Activated CD8-positive, alpha-beta T cell treated with anti-CD3 and anti-CD28 coated beads for 36 hours (primary cell): ENCODE results near the gene MRPS25. TPM values are rescaled to one million over a fixed set of nuclear protein-coding genes. Genes with fewer than 3 reads are reported as not detected.

Experiments used
- ATAC-seq: fragments of 200-7000 bp; cut with Tn5 transposase; one replicate; pipeline ENCODE4 v1.10.0; 2021; ENCODE audit warnings: mild to moderate bottlenecking, moderate library complexity
- CTCF ChIA-PET: fragments of 350-600 bp; sonication (Branson Sonifier 250); formaldehyde crosslinking; loops from one replicate; lab custom pipeline; 2021; ENCODE audit warnings: antibody characterized with exemption; lab: Charles Lee
- POLR2A ChIA-PET: fragments of 350-600 bp; sonication (Branson Sonifier 250); formaldehyde crosslinking; loops from one replicate; lab custom pipeline; 2021; ENCODE audit warnings: antibody characterized with exemption; lab: Charles Lee
- DNase-seq: peaks from one replicate; pipeline ENCODE4 v3.0.0-alpha.2; 2020
- H3K27ac Mint-ChIP-seq: one replicate; pipeline ENCODE4 v1.8.0; 2021; ENCODE audit warnings: mild to moderate bottlenecking, mixed read lengths
- H3K27me3 Mint-ChIP-seq: one replicate; pipeline ENCODE4 v1.8.0; 2021; ENCODE audit warnings: mixed read lengths
- H3K36me3 Mint-ChIP-seq: one replicate; pipeline ENCODE4 v1.8.0; 2021; ENCODE audit warnings: low read depth, mixed read lengths
- H3K4me1 Mint-ChIP-seq: one replicate; pipeline ENCODE4 v1.8.0; 2021; ENCODE audit warnings: low read depth, mixed read lengths
- H3K4me3 Mint-ChIP-seq: one replicate; pipeline ENCODE4 v1.8.0; 2021; ENCODE audit warnings: mild to moderate bottlenecking, moderate library complexity, mixed read lengths
- H3K9me3 Mint-ChIP-seq: one replicate; pipeline ENCODE4 v1.8.0; 2021; ENCODE audit warnings: mixed read lengths
- intact Hi-C: fragments of 100-400 bp; cut with micrococcal nuclease; formaldehyde crosslinking; loops from one replicate; pipeline ENCODE4 v1.10.0; 2022
- total RNA-seq, 2 experiments: library from RNA; stranded (reverse); gene quantifications; one replicate each; pipeline ENCODE4 v1.2.3, GENCODE V29; 2021
- TF ChIP-seq, protein P1 (sequence below): fragments of 200-600 bp; IDR thresholded peaks from one replicate; pipeline ENCODE4 v1.8.0; 2022; ENCODE audit warnings: antibody characterized with exemption, mild to moderate bottlenecking

Gene MRPS25
- total RNA-seq, 2 experiments from 2014 or later: 73.9 to 78.2 TPM

DNA sequence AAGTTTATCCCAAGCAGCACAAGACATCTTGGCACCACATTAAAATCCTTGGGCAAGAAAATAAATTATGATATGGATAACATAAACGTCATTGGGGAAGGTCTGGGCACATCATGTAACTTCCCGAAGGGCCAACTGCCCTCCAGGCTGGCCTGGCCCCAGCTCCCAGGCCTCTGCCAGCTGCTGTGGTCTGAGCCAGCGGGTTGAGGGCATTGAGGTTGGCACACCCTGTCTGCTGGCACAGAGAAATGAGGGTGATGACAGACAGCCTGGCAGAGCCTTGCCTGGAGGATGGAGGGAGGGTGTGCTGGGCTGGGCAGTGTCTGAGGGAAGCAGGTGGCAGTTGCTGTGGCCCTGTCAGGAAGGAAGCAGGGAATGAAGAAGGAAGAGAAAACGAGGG, 37.1 kb upstream of the MRPS25 start:
- Mint-ChIP-seq H3K4me3 (no peak overlapping the region), H3K9me3 (no peaks in the 10 kb centered on the region), H3K4me1 (peaks cover 14% of the 10 kb centered on the region), H3K36me3 (peaks cover 5% of the 10 kb centered on the region), H3K27ac (no peak overlapping the region), H3K27me3 (peaks cover 5% of the 10 kb centered on the region)
- DNase-seq (no peak), ATAC-seq (no peak)
- intact Hi-C loops: loop anchor here (10.0 kb wide), 1 partner anchor 103 kb away; the partner anchor contains the start of gene CAPN7
- ChIA-PET POLR2A (interaction anchor here (0.9 to 1.0 kb wide), 2 partner anchors 14 to 38 kb away, joined by 3 read pairs; partner anchors contain the start of gene MRPS25), CTCF (interaction anchor here (1.2 to 1.6 kb wide), 3 partner anchors 16 to 101 kb away, joined by 5 read pairs; no protein-coding TSS in a partner anchor)
- TF ChIP-seq, protein P1, sequence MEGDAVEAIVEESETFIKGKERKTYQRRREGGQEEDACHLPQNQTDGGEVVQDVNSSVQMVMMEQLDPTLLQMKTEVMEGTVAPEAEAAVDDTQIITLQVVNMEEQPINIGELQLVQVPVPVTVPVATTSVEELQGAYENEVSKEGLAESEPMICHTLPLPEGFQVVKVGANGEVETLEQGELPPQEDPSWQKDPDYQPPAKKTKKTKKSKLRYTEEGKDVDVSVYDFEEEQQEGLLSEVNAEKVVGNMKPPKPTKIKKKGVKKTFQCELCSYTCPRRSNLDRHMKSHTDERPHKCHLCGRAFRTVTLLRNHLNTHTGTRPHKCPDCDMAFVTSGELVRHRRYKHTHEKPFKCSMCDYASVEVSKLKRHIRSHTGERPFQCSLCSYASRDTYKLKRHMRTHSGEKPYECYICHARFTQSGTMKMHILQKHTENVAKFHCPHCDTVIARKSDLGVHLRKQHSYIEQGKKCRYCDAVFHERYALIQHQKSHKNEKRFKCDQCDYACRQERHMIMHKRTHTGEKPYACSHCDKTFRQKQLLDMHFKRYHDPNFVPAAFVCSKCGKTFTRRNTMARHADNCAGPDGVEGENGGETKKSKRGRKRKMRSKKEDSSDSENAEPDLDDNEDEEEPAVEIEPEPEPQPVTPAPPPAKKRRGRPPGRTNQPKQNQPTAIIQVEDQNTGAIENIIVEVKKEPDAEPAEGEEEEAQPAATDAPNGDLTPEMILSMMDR: no peak

GRCh38 chr3:15099364-15100098, 34.4 kb upstream of the MRPS25 start:
- H3K4me3 Mint-ChIP-seq: peak overlapping the region; percentile 90
- intact Hi-C loops: loop anchor here (2.0 to 10.0 kb wide), 2 partner anchors 45 to 105 kb away; partner anchors contain the start of gene CAPN7
- no peaks in the 10 kb centered on the region for H3K9me3 Mint-ChIP-seq
- TF ChIP-seq, protein P1: no peak
- ATAC-seq: peak; percentile 26
- H3K4me1 Mint-ChIP-seq: peaks cover 16% of the 10 kb centered on the region
- POLR2A ChIA-PET: interaction anchor here (0.5 to 3.6 kb wide), 8 partner anchors 9 to 158 kb away, joined by 3 to 40 read pairs (median 4); partner anchors contain the start of genes CAPN7 and MRPS25
- H3K36me3 Mint-ChIP-seq: peaks cover 8% of the 10 kb centered on the region
- peaks cover 2% of the 10 kb centered on the region for H3K27me3 Mint-ChIP-seq
- peak; percentile 34 for DNase-seq
- CTCF ChIA-PET: interaction anchor here (1.0 to 2.0 kb wide), 6 partner anchors 8 to 103 kb away, joined by 3 to 8 read pairs (median 4); no protein-coding TSS in a partner anchor
- H3K27ac Mint-ChIP-seq: peak overlapping the region; percentile 96

DNA sequence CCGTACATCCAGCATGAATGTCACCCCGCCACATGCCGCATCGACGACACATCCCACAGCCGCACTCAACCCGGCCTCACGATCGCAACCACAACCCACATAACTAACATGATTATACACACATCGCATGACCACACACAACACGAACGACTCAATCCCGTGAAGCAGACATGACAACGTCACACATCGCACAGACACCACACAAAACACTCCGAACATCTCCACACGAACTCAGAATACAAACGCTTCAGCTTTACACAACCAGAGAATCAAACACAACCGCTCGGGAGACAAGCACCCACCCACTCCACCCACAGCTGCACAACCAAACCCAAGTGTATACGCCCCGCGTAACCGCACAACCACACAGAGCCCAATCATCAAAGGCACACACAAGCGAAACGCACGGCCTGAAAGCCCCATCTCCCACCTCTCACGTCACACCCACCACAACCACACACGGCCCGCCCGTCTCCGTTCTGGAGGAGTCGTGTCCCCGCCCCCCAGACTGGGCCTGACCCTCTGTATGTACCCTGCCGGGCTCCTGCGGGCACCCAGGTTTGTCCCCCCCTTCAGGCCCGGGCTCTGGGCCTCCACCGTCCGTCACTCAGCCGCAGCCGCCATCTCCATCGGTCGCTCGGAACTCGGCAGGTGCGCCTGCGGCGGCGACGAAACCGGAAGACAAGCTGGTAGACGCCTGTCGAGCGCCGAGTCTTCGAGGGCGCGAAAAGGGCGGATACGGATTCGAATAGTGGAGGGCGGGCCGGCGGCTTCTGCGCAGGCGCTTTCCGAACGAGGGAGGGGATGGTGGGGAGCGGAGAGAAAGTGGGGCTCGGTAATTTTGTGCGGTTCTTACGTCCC, 33.6 kb upstream of the MRPS25 start, which contains the start of gene RBSN:
Gene RBSN (minus strand): TSS at position 646 of the 861 bp plus-strand sequence. CDS start 3,028 bp downstream, outside the sequence.
- peak within 1 kb of the TSS; percentile 96 for H3K27ac Mint-ChIP-seq
- ChIA-PET CTCF (interaction anchor here (0.6 to 2.0 kb wide), 9 partner anchors 9 to 144 kb away, joined by 3 to 8 read pairs (median 4); no protein-coding TSS in a partner anchor), POLR2A (interaction anchor here (0.7 to 3.6 kb wide), 15 partner anchors 10 to 1565 kb away, joined by 3 to 40 read pairs (median 3); partner anchors contain the start of genes CAPN7 and MRPS25)
- H3K4me3 Mint-ChIP-seq: peak within 1 kb of the TSS; percentile 90
- H3K9me3 Mint-ChIP-seq: no peaks in the 10 kb centered on the region
- DNase-seq: peak; percentile 98
- H3K27me3 Mint-ChIP-seq: peaks cover 2% of the 10 kb centered on the region
- peaks cover 16% of the 10 kb centered on the region for H3K4me1 Mint-ChIP-seq
- ATAC-seq: peak; percentile 90
- TF ChIP-seq, protein P1: no peak
- intact Hi-C loops: loop anchor here (2.0 kb wide), 1 partner anchor 44 kb away; no protein-coding TSS in a partner anchor
- peaks cover 12% of the 10 kb centered on the region for H3K36me3 Mint-ChIP-seq

DNA sequence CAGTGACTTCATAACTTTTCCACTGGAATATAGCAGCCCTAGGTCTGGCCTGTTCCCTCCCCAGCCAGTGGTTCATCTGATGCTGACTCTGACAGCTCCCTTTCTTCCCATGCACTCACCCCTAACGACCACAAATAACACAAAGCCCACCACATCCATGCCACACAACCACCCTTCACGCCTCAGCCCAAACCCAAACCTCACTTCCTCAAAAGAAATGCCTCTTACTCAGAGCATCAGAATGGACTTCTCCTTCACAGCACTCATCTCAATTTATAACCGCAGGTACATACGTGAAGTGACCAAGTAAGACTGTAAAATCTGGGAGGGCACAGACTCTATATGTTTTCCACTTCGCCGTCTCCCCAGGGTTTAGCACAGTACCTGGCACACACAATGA, 32.8 kb upstream of the MRPS25 start:
- TF ChIP-seq, protein P1: no peak
- DNase-seq: peak; percentile 47
- Mint-ChIP-seq H3K9me3 (no peaks in the 10 kb centered on the region), H3K27ac (peak overlapping the region; percentile 96), H3K4me3 (peak overlapping the region; percentile 90), H3K4me1 (peaks cover 16% of the 10 kb centered on the region), H3K36me3 (peaks cover 12% of the 10 kb centered on the region), H3K27me3 (peaks cover 2% of the 10 kb centered on the region)
- CTCF ChIA-PET: interaction anchor here (0.7 to 1.7 kb wide), 5 partner anchors 10 to 172 kb away, joined by 3 to 8 read pairs (median 4); no protein-coding TSS in a partner anchor
- no peak for ATAC-seq
- POLR2A ChIA-PET: interaction anchor here (0.8 to 3.6 kb wide), 10 partner anchors 9 to 1564 kb away, joined by 3 to 40 read pairs (median 4); partner anchors contain the start of genes CAPN7 and MRPS25
- intact Hi-C loops: loop anchor here (2.0 kb wide), 1 partner anchor 43 kb away; no protein-coding TSS in a partner anchor
